Loucy (cell line): ENCODE measurements around the gene MCF2L2.

Source experiments
- H2AFZ ChIP-seq: fragments of 200-600 bp; sonication (generic); 2 replicates; pipeline ENCODE4 v1.6.0; 2016; ENCODE audit warnings: antibody characterized with exemption, mild to moderate bottlenecking, low read length, moderate library complexity
- H3F3A ChIP-seq: fragments of 200-600 bp; 2 replicates; pipeline ENCODE4 v1.6.0; 2016; ENCODE audit warnings: antibody characterized with exemption, low read depth, mild to moderate bottlenecking
- H3K27me3 ChIP-seq: fragments of 200-600 bp; sonication (generic); 2 replicates; pipeline ENCODE4 v1.6.1; 2014; ENCODE audit warnings: low read length, mild to moderate bottlenecking; ENCODE audit not compliant: insufficient read depth, poor library complexity, severe bottlenecking
- H3K36me3 ChIP-seq: fragments of 200-600 bp; sonication (generic); 2 replicates; pipeline ENCODE4 v1.6.1; 2016; ENCODE audit warnings: low read length; ENCODE audit not compliant: insufficient read depth
- H3K4me1 ChIP-seq: fragments of 200-600 bp; sonication (generic); 2 replicates; pipeline ENCODE4 v1.5.1; 2014; ENCODE audit warnings: low read length, mild to moderate bottlenecking; ENCODE audit not compliant: insufficient read depth, poor library complexity, severe bottlenecking
- H3K4me2 ChIP-seq: fragments of 200-600 bp; sonication (generic); 2 replicates; pipeline ENCODE4 v1.6.0; 2014; ENCODE audit warnings: antibody characterized with exemption, low read length, low read depth, mild to moderate bottlenecking; ENCODE audit not compliant: poor library complexity, severe bottlenecking
- H3K4me3 ChIP-seq: fragments of 200-600 bp; sonication (generic); 2 replicates; pipeline ENCODE4 v1.5.1; 2014; ENCODE audit warnings: low read length, mild to moderate bottlenecking, mixed read lengths; ENCODE audit not compliant: poor library complexity, severe bottlenecking
- H3K79me2 ChIP-seq: fragments of 200-600 bp; sonication (generic); 2 replicates; pipeline ENCODE4 v1.6.1; 2014; ENCODE audit warnings: low read length; ENCODE audit not compliant: insufficient read depth
- H3K9ac ChIP-seq: fragments of 200-600 bp; sonication (generic); 2 replicates; pipeline ENCODE4 v1.6.0; 2014; ENCODE audit warnings: mild to moderate bottlenecking, low read depth, low read length, moderate library complexity; ENCODE audit not compliant: poor library complexity, severe bottlenecking
- H3K9me2 ChIP-seq: fragments of 200-600 bp; sonication (generic); replicated peaks from 2 replicates; pipeline ENCODE4 v1.6.1; 2016; ENCODE audit warnings: low read depth, low read length, mixed read lengths
- H3K9me3 ChIP-seq: fragments of 200-600 bp; sonication (generic); 2 replicates; pipeline ENCODE4 v1.6.1; 2014; ENCODE audit warnings: mild to moderate bottlenecking, antibody characterized with exemption, low read length, low read depth; ENCODE audit not compliant: insufficient read depth
- H4K20me1 ChIP-seq: fragments of 200-600 bp; sonication (generic); 2 replicates; pipeline ENCODE4 v1.6.0; 2014; ENCODE audit warnings: antibody characterized with exemption, low read length, mild to moderate bottlenecking; ENCODE audit not compliant: insufficient read depth, poor library complexity, severe bottlenecking
- CTCF ChIP-seq: fragments of 200-600 bp; sonication (generic); conservative IDR thresholded peaks from 2 replicates; pipeline ENCODE4 v1.5.1; 2014; ENCODE audit warnings: mild to moderate bottlenecking, antibody characterized with exemption, low read length
- EZH2phosphoT487 ChIP-seq: fragments of 200-600 bp; IDR thresholded peaks from 2 replicates; pipeline ENCODE4 v1.6.1; 2018; ENCODE audit warnings: antibody characterized with exemption, mild to moderate bottlenecking, moderate library complexity, borderline replicate concordance

MCF2L2 gene

DNA sequence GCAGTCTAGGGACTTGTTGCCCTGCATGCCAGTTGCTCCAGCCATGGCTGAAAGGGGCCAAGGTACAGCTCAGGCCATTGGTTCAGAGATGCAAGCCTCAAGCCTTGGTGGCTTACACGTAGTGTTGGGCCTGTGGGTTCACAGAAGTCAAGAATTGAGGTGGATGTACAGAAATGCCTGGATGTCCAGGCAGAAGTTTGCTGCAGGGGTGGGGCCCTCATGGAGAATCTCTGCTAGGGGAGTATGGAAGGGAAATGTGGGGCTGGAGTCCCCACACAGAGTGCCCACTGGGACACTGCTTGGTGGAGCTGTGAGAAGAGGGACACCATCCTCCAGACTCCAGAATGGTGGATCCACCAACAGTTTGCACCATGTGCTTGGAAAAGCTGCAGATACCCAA, 186.0 kb downstream of the MCF2L2 start:
- no peaks in the 10 kb centered on the region for H4K20me1 ChIP-seq
- peaks cover 11% of the 10 kb centered on the region; the same call in 1 of the 2 replicates for H3K9me3 ChIP-seq
- no peaks in the 10 kb centered on the region for H3K79me2 ChIP-seq
- no peaks in the 10 kb centered on the region for H3K4me1 ChIP-seq
- no peak overlapping the region for H2AFZ ChIP-seq
- no peak overlapping the region for H3K4me2 ChIP-seq
- H3F3A ChIP-seq: no peaks in the 10 kb centered on the region
- no peak overlapping the region for H3K4me3 ChIP-seq
- H3K9ac ChIP-seq: no peak overlapping the region
- no peaks in the 10 kb centered on the region for H3K27me3 ChIP-seq
- no peaks in the 10 kb centered on the region for H3K9me2 ChIP-seq
- TF ChIP-seq EZH2phosphoT487: no peak
- no peak for TF ChIP-seq CTCF
- no peaks in the 10 kb centered on the region for H3K36me3 ChIP-seq

- Histone ChIP-seq H3K4me1 (no peaks in the 10 kb centered on the region), H3K9me2 (no peaks in the 10 kb centered on the region), H3F3A (no peaks in the 10 kb centered on the region), H3K9ac (no peak overlapping the region), H3K4me2 (no peak overlapping the region), H3K27me3 (no peaks in the 10 kb centered on the region), H3K36me3 (no peaks in the 10 kb centered on the region), H4K20me1 (no peaks in the 10 kb centered on the region), H3K4me3 (no peak overlapping the region), H3K9me3 (peaks cover 11% of the 10 kb centered on the region; the same call in 1 of the 2 replicates), H2AFZ (no peak overlapping the region), H3K79me2 (no peaks in the 10 kb centered on the region)
- no peak for TF ChIP-seq EZH2phosphoT487
- TF ChIP-seq CTCF: no peak
Observed at GRCh38 chr3:183239046-183239445, 189.4 kb downstream of the MCF2L2 start.

DNA sequence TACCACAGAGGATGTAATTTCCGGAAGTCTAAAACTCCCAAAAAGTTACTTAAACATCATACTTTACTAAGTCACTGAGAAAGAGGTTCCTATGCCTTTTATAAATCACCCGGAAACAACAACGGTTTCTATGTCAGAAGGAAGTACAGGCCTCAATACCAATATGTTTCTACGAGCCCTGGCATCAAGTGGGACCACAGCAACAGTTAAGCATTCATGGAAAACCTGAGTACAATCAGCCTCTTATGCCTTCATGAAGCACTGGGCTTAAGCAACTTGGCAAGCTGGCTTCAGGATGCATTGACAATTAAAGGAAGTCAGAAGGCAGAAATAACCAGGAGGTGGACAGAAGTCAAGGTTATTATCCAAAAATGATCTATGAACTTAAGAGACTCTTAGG, 194.5 kb downstream of the MCF2L2 start:
- no peak overlapping the region for H2AFZ ChIP-seq
- no peaks in the 10 kb centered on the region for H3K79me2 ChIP-seq
- no peak overlapping the region for H3K4me3 ChIP-seq
- TF ChIP-seq EZH2phosphoT487 (no peak), CTCF (no peak)
- H4K20me1 ChIP-seq: no peaks in the 10 kb centered on the region
- H3K4me2 ChIP-seq: no peak overlapping the region
- no peaks in the 10 kb centered on the region for H3F3A ChIP-seq
- no peak overlapping the region for H3K9ac ChIP-seq
- H3K27me3 ChIP-seq: no peaks in the 10 kb centered on the region
- no peaks in the 10 kb centered on the region for H3K36me3 ChIP-seq
- no peaks in the 10 kb centered on the region for H3K9me2 ChIP-seq
- no peaks in the 10 kb centered on the region for H3K4me1 ChIP-seq
- H3K9me3 ChIP-seq: no peaks in the 10 kb centered on the region
